ENCODE measurements around the gene HOXD9.

The HOXD9 gene

GRCh38 chr2:176085861-176086771 lies 36.4 kb upstream of the HOXD9 start:
- no peak for DNase-seq (ENCODE audit: low read depth in 2 of 2)

- DNase-seq (ENCODE audit: low read depth in 2 of 2): no peak
Measured at GRCh38 chr2:176087330-176088047, 35.0 kb upstream of the HOXD9 start.

GRCh38 chr2:176088048-176088936 lies 34.2 kb upstream of the HOXD9 start:
- no peak for DNase-seq (ENCODE audit: low read depth in 2 of 2)

GRCh38 chr2:176088937-176089842 lies 33.3 kb upstream of the HOXD9 start:
- no peak for DNase-seq (ENCODE audit: low read depth in 2 of 2)

GRCh38 chr2:176089843-176090395 lies 32.6 kb upstream of the HOXD9 start:
- no peak for DNase-seq (ENCODE audit: low read depth in 2 of 2)

- DNase-seq (ENCODE audit: low read depth in 2 of 2): no peak
Measured at GRCh38 chr2:176090862-176091261, 31.7 kb upstream of the HOXD9 start.

GRCh38 chr2:176091329-176092258 lies 30.9 kb upstream of the HOXD9 start:
- no peak for DNase-seq (ENCODE audit: low read depth in 2 of 2)

- no peak for DNase-seq (ENCODE audit: low read depth in 2 of 2)
Measured at GRCh38 chr2:176092270-176093144, 30.0 kb upstream of the HOXD9 start, which contains the start of gene HOXD13. Gene HOXD13 (plus strand): TSS chr2:176092721. CDS start chr2:176092891, 170 bp downstream.

- DNase-seq (ENCODE audit: low read depth in 2 of 2): no peak
Measured at GRCh38 chr2:176093145-176093897, 29.2 kb upstream of the HOXD9 start.

- DNase-seq (ENCODE audit: low read depth in 2 of 2): no peak
Measured at GRCh38 chr2:176093898-176094249, 28.6 kb upstream of the HOXD9 start.

- DNase-seq (ENCODE audit: low read depth in 2 of 2): no peak
Measured at GRCh38 chr2:176094349-176094748, 28.2 kb upstream of the HOXD9 start.

- DNase-seq (ENCODE audit: low read depth in 2 of 2): no peak
Measured at GRCh38 chr2:176095421-176095820, 27.1 kb upstream of the HOXD9 start.

GRCh38 chr2:176096243-176096985 lies 26.1 kb upstream of the HOXD9 start:
- DNase-seq (ENCODE audit: low read depth in 2 of 2): no peak

- peak in 1 of 2 donors; percentile 34 for DNase-seq (ENCODE audit: low read depth in 2 of 2)
Measured at GRCh38 chr2:176096986-176097819, 25.3 kb upstream of the HOXD9 start.

GRCh38 chr2:176097820-176098365 lies 24.6 kb upstream of the HOXD9 start:
- no peak for DNase-seq (ENCODE audit: low read depth in 2 of 2)
